GM19025 (cell line): ENCODE results near the gene KCNQ4.

Experiments used
- ATAC-seq: cut with Tn5 transposase; IDR thresholded peaks from one replicate; pipeline ENCODE4 v1.9.1; 2021; ENCODE audit warnings: mild to moderate bottlenecking, low read depth, moderate library complexity; ENCODE audit not compliant: unreplicated experiment

KCNQ4 gene

DNA sequence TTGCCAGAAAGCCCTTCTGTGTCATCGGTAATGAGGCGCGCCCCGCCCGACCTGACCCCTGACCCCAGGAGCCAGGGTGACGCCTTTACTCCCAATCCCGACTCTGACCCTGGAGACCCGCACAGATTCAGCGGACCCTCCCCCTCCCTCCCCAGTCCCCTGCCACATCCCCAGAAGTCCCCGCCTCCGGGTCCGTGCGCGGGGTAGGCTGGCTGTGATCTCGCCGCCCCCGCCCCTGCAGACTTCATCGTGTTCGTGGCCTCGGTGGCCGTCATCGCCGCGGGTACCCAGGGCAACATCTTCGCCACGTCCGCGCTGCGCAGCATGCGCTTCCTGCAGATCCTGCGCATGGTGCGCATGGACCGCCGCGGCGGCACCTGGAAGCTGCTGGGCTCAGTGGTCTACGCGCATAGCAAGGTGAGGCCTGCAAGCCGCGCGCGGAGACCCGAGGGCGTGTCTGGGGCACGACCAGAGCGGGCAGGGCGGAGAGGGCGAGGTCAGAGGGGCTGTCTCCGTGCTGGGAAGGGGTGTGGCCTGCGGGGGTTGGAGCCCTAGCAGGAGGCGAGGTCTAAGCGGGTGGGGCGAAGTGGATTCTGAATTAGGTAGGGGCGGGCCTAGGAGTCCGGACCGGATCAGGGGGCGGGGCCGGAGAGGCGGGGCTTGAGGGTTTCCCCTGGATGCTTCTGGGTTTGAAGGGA is 34.8 kb downstream of the KCNQ4 start:
- ATAC-seq, result peak; percentile 89

GRCh38 chr1:40819101-40819500 is 35.5 kb downstream of the KCNQ4 start:
- ATAC-seq, result no peak

DNA sequence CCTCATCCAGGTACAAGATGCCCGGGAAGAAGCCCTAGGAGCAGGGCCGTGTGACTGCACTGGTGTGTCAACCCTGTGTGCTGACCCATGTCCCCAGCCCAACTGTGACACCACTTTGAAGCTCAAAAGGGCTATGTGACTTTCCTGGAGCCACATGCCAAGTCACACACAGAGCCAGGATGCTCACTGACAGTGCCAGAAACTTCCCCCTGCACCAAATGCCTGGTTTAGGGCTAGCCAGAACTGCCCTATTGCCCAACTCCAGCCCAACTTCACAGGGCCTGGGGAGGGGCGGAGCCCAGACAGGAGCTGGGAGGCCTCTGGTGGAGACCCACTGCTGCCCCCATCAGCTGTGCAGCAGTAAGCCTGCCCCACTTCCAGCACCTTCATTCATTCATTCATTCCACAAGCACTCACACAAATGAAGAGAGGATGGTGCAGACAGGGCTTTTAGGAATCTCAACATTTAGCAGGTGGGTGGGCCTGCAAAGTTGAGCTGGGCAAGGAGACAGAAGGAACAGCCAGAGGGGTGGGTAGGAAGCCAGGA is 36.7 kb downstream of the KCNQ4 start:
- no peak for ATAC-seq

GRCh38 chr1:40820911-40821693 is 37.5 kb downstream of the KCNQ4 start:
- ATAC-seq, result no peak

- ATAC-seq, result no peak
These were observed 39.3 kb downstream of the KCNQ4 start for GRCh38 chr1:40822890-40823289.

- no peak for ATAC-seq
These were observed 39.8 kb downstream of the KCNQ4 start for GRCh38 chr1:40823345-40823744.

DNA sequence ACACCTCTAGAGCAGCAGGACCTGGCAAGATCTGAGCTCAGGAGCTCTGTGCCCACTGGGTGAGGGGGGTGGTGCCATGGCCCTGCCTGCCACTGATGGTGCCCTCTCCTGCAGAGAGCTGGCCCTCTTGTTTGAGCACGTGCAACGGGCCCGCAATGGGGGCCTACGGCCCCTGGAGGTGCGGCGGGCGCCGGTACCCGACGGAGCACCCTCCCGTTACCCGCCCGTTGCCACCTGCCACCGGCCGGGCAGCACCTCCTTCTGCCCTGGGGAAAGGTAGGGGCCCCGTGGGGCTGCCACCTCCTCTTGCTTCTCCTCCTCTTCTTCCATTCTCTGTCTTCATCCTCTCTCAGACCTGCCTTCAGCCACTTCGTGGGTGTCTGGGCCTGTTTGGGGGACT is 40.4 kb downstream of the KCNQ4 start:
- ATAC-seq, result no peak

DNA sequence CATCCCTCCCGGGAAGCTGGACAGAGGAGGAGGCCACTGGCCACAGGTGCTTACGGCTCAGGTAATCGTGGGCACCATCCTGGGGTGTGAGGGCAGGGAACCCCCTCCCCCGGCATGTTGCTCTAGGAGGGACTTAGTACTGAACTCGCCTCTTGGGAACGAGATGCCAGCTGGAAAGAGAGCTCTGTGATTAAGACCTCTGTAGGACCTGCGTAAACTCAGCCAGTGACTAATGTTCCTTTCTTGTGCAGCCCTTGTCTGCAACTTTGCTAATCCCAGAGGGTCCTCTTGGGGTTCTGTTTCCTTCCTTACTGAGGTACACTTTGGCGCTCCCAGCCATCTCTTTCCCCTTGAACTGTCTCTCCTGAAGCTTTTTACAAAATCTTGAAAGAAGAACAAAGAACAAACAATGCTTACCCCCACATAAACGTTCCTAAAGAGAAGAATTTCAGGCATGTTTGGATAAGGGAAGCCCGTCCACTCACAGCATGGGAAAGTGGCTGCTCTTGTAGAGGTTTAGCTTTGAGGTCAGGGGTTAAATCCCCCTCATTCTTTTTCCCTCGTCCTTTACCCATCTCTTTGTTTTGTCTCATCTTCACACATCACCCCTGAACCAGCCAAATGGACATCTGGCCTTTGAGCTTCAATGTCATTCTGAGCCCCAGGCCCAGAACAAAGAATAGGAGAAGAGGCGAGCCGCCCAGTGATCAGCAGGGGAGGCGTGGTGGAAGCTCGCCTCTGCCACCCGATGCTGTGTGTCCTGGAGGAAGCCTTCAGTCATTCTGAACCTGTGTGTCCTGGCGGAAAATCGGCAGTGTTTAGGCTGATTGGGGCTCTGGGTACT is 41.2 kb downstream of the KCNQ4 start:
- no peak for ATAC-seq

DNA sequence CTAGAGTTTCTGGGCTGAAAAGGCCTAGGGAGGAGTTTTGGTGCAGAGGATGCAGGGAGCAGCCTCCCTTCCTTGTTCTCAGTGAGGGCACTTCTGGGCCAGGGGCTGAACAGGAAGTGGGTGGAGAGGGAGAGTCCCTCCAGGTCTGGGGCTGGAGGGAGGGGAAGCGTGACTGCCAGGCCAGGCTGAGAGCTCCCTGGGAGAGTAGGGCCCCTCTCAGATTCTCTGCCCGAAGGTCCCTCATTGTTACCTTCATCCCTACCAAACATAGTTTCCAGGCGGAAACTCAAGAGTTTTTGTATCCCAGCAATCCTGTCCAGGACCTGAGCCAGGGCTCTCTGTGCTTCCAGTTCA is 41.8 kb downstream of the KCNQ4 start:
- ATAC-seq, result no peak

DNA sequence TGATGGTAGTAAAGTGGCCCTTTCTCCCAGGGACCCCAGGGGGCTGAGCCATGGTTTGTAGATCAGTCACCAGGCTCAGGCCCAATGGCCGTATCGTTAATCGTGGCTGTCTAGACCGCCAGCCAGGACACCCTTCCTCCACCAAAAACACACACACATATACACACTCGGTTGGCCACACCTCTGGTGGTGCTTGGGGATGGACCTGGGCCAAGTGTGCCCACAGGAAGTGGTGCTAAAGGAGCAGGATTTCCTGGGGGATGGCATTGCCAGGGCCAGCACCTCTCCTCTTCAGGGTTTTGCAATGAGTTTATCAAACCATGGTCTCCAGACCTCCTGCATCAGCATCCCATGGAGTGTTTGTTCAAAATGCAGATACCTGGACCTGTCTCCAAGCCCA is 42.4 kb downstream of the KCNQ4 start:
- ATAC-seq, result no peak

GRCh38 chr1:40829631-40830245 is 46.2 kb downstream of the KCNQ4 start:
- no peak for ATAC-seq

DNA sequence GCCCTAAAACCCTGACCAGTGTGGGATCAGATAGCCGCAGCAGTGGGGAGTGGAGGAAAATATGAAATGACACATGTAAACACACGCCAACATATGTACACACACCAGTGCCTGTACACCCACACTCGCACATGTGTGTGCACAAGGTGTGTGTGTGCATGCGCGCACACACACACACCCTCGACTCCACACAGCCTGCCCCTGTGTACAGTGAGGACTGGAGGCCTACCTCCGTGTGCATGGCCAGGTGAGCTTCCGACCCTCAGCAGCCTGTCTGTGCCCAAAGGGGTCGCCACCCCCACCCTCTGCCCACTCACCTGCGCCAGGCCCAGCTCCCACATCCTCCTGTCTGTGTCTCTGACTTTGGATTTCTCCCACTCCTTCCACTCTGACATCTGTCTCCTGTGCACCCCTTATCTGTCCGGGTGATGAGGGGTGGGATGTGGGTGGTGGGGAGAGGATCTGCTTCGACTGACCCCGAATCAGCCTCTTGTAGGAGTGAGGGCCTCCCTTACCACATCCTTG is 46.9 kb downstream of the KCNQ4 start:
- ATAC-seq, result no peak

GRCh38 chr1:40831001-40831732 is 47.6 kb downstream of the KCNQ4 start:
- ATAC-seq, result no peak

- no peak for ATAC-seq
These were observed 50.4 kb downstream of the KCNQ4 start for GRCh38 chr1:40833979-40834378.

- no peak for ATAC-seq
These were observed 51.5 kb downstream of the KCNQ4 start for GRCh38 chr1:40834968-40835545.

- no peak for ATAC-seq
These were observed 52.7 kb downstream of the KCNQ4 start for GRCh38 chr1:40836283-40836682.

DNA sequence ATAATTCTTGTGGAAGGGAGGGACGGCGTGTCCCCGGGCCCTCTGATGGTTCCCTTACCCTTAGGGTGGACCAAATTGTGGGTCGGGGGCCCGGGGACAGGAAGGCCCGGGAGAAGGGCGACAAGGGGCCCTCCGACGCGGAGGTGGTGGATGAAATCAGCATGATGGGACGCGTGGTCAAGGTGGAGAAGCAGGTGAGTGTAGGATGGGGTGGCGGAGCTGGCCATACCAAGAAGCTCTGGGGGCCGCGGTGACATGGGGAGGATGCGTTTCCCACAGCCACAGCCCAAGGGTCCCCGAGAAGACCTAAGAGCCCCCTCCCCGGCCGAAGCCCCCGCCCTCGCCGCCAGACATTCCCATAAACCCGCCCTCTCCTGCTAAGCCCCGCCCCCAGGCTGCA is 54.0 kb downstream of the KCNQ4 start:
- no peak for ATAC-seq

- ATAC-seq, result no peak
These were observed 54.7 kb downstream of the KCNQ4 start for GRCh38 chr1:40838045-40838979.
